ENCODE results near the gene DOK5. TPM values are rescaled to one million over a fixed set of nuclear protein-coding genes. Genes with fewer than 3 reads are reported as not detected.

Gene DOK5
- total and polyA plus RNA-seq, 9 of the 15 experiments (the other 6 are each of a cell fraction or from before 2014, with no cell fraction given) = not detected

GRCh38 chr20:54535033-54535432 is 59.6 kb downstream of the DOK5 start:
- WGBS (ENCODE audit: insufficient coverage, low coverage, missing lambda C conversion rate) = 0% methylated on average over 2 of the region's 2 CpGs
- TF ChIP-seq, protein P1, sequence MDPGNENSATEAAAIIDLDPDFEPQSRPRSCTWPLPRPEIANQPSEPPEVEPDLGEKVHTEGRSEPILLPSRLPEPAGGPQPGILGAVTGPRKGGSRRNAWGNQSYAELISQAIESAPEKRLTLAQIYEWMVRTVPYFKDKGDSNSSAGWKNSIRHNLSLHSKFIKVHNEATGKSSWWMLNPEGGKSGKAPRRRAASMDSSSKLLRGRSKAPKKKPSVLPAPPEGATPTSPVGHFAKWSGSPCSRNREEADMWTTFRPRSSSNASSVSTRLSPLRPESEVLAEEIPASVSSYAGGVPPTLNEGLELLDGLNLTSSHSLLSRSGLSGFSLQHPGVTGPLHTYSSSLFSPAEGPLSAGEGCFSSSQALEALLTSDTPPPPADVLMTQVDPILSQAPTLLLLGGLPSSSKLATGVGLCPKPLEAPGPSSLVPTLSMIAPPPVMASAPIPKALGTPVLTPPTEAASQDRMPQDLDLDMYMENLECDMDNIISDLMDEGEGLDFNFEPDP (CRISPR knock-in tag; IDR thresholded peaks at IDR 0.05) = no peak
- TF ChIP-seq PHF21A (IDR thresholded peaks at IDR 0.05; ENCODE audit: borderline replicate concordance, low read depth) (no peak), SOX6 (IDR thresholded peaks at IDR 0.05) (no peak), MEF2D (tag; conservative IDR thresholded peaks at IDR 0.05; ENCODE audit: low read depth) (no peak), BHLHE40 (IDR thresholded peaks at IDR 0.05; ENCODE audit: low read length) (no peak), RFX1 (IDR thresholded peaks at IDR 0.05) (no peak)
- Histone ChIP-seq H3K9ac (ENCODE audit: insufficient read depth in 1 of 2, low read depth in 2 of 2, low read length in 2 of 2) (no peak overlapping the region), H3K4me1 (replicated peaks in 1 of 2; ENCODE audit: control insufficient read depth in 2 of 2, insufficient read depth in 2 of 2, low read length in 2 of 2) (no peaks in the 10 kb centered on the region), H3K27me3 (ENCODE audit: control insufficient read depth in 2 of 2, insufficient read depth in 2 of 2, low read length in 2 of 2) (no peaks in the 10 kb centered on the region), H3K36me3 (ENCODE audit: control insufficient read depth, insufficient read depth, low read length) (no peaks in the 10 kb centered on the region), H3K27ac (ENCODE audit: extremely low read depth, low read depth, low read length) (no peak overlapping the region), H3K9me3 (replicated peaks; ENCODE audit: control insufficient read depth, insufficient read depth, low read depth, low read length) (no peaks in the 10 kb centered on the region), H4K20me1 (replicated peaks; ENCODE audit: control insufficient read depth, insufficient read depth, low read length) (no peaks in the 10 kb centered on the region), H2AFZ (ENCODE audit: low read depth, low read length) (no peak overlapping the region), H3K4me2 (ENCODE audit: insufficient read depth, low read length) (no peak overlapping the region), H3K4me3 (no peak overlapping the region), H3K79me2 (ENCODE audit: control insufficient read depth, insufficient read depth, low read length) (no peaks in the 10 kb centered on the region), H3K9me1 (ENCODE audit: control insufficient read depth, insufficient read depth, low read length) (no peaks in the 10 kb centered on the region)
- ChIA-PET POLR2A (no interaction called here), CTCF (ENCODE audit: low intra/inter-chr PET ratio) (no interaction called here)
- DNase-seq (ENCODE audit: extremely low read depth in 1 of 4, low spot score in 3 of 4) = no peak
- intact Hi-C loops (cut with micrococcal nuclease) = no loop called here
- no peak for ATAC-seq
- FAIRE-seq = no peak
- in situ Hi-C loops (cut with MboI) = no loop called here
- BruUV-seq (replicated peaks) = no TSS peak

DNA sequence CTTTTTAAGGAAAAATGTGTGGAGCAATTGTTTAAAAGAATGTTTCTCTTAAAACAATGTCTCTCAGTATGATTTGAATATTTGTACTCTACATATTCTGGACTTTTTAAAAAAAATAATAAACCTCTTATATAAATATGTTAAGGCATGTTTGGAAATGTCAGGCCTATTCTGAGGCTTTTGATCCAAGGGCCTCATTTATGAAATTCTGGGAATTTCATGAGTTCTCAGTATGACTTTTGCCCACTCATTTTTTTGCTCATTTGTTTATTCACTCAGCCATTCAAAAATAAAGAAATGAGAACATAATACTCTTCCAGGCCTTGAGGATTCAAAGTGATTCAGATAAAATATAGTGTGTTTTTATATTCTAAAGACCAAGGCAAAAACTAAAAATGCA is 60.4 kb downstream of the DOK5 start:
- no peaks in the 10 kb centered on the region for H3K79me2 ChIP-seq (ENCODE audit: control insufficient read depth, insufficient read depth, low read length)
- no peak for FAIRE-seq
- H2AFZ ChIP-seq (ENCODE audit: low read depth, low read length) = no peak overlapping the region
- no peaks in the 10 kb centered on the region for H3K4me1 ChIP-seq (replicated peaks in 1 of 2; ENCODE audit: control insufficient read depth in 2 of 2, insufficient read depth in 2 of 2, low read length in 2 of 2)
- POLR2A ChIA-PET = no interaction called here
- H3K4me2 ChIP-seq (ENCODE audit: insufficient read depth, low read length) = no peak overlapping the region
- H3K9ac ChIP-seq (ENCODE audit: insufficient read depth in 1 of 2, low read depth in 2 of 2, low read length in 2 of 2) = no peak overlapping the region
- intact Hi-C loops (cut with micrococcal nuclease) = no loop called here
- no peaks in the 10 kb centered on the region for H3K27me3 ChIP-seq (ENCODE audit: control insufficient read depth in 2 of 2, insufficient read depth in 2 of 2, low read length in 2 of 2)
- H4K20me1 ChIP-seq (replicated peaks; ENCODE audit: control insufficient read depth, insufficient read depth, low read length) = no peaks in the 10 kb centered on the region
- H3K27ac ChIP-seq (ENCODE audit: extremely low read depth, low read depth, low read length) = no peak overlapping the region
- no peak for DNase-seq (ENCODE audit: extremely low read depth in 1 of 4, low spot score in 3 of 4)
- H3K36me3 ChIP-seq (ENCODE audit: control insufficient read depth, insufficient read depth, low read length) = no peaks in the 10 kb centered on the region
- no TSS peak for BruUV-seq (replicated peaks)
- CTCF ChIA-PET (ENCODE audit: low intra/inter-chr PET ratio) = no interaction called here
- no peaks in the 10 kb centered on the region for H3K9me3 ChIP-seq (replicated peaks; ENCODE audit: control insufficient read depth, insufficient read depth, low read depth, low read length)
- in situ Hi-C loops (cut with MboI) = no loop called here
- no peak for ATAC-seq
- H3K9me1 ChIP-seq (ENCODE audit: control insufficient read depth, insufficient read depth, low read length) = no peaks in the 10 kb centered on the region
- H3K4me3 ChIP-seq = no peak overlapping the region
- TF ChIP-seq GTF2A2 (tag; IDR thresholded peaks at IDR 0.05) = no peak
- TF ChIP-seq TEAD4 (IDR thresholded peaks at IDR 0.05; ENCODE audit: low read length) = no peak
- TF ChIP-seq TEAD4 (CRISPR knock-in tag; IDR thresholded peaks at IDR 0.05; ENCODE audit: borderline replicate concordance) = no peak
- no peak for TF ChIP-seq HNRNPH1 (optimal IDR thresholded peaks at IDR 0.05; ENCODE audit: low read depth, low read length)
- no peak for TF ChIP-seq MTF1 (CRISPR knock-in tag; IDR thresholded peaks at IDR 0.05; ENCODE audit: borderline replicate concordance)
- no peak for TF ChIP-seq SMC3 (conservative IDR thresholded peaks at IDR 0.05; ENCODE audit: insufficient read depth, low read depth, low read length)

All from K562 (cell line).